OCI-M1 (cell line): Measurements from ENCODE around the gene CHRNB2.
"Not testable (repeated sequence)": the region's sequence is repeated elsewhere in the genome, so short reads cannot be mapped to it uniquely, and the experiment has no call there.

ENCODE experiments used
- DNase-seq: peaks from one replicate; lab custom pipeline; 2025; lab: John Stamatoyannopoulos, UW

Gene CHRNB2

GRCh38 chr1:154567386-154568156 lies at the start of gene CHRNB2:
CHRNB2 (plus strand) TSS chr1:154567778; CDS start chr1:154568045, 267 bp downstream.
- peak; percentile 80 for DNase-seq

- no peak for DNase-seq
Observed at GRCh38 chr1:154519591-154519991, 48.0 kb upstream of the CHRNB2 start.

GRCh38 chr1:154520333-154520732 lies 47.2 kb upstream of the CHRNB2 start:
- peak; percentile 20 for DNase-seq

- DNase-seq = no peak
Observed at GRCh38 chr1:154521695-154522094, 45.9 kb upstream of the CHRNB2 start.

GRCh38 chr1:154524881-154525280 lies 42.7 kb upstream of the CHRNB2 start:
- no peak for DNase-seq

- no peak for DNase-seq
Observed at GRCh38 chr1:154527192-154527591, 40.4 kb upstream of the CHRNB2 start.

GRCh38 chr1:154529308-154529707 lies 38.3 kb upstream of the CHRNB2 start:
- no peak for DNase-seq

- DNase-seq = not testable (repeated sequence)
Observed at GRCh38 chr1:154531950-154532349, 35.6 kb upstream of the CHRNB2 start.

GRCh38 chr1:154533952-154534844 lies 33.4 kb upstream of the CHRNB2 start:
- DNase-seq = peak; percentile 33

- no peak for DNase-seq
Observed at GRCh38 chr1:154536570-154536969, 31.0 kb upstream of the CHRNB2 start.

GRCh38 chr1:154539486-154540483 lies 27.8 kb upstream of the CHRNB2 start:
- DNase-seq = no peak

GRCh38 chr1:154541231-154541630 lies 26.3 kb upstream of the CHRNB2 start:
- no peak for DNase-seq

- peak; percentile 86 for DNase-seq
Observed at GRCh38 chr1:154546264-154547063, 21.1 kb upstream of the CHRNB2 start.

GRCh38 chr1:154547105-154547732 lies 20.4 kb upstream of the CHRNB2 start:
- no peak for DNase-seq

GRCh38 chr1:154548028-154548427 lies 19.6 kb upstream of the CHRNB2 start:
- no peak for DNase-seq

- no peak for DNase-seq
Observed at GRCh38 chr1:154549202-154549770, 18.3 kb upstream of the CHRNB2 start.

- no peak for DNase-seq
Observed at GRCh38 chr1:154550070-154550469, 17.5 kb upstream of the CHRNB2 start.

- DNase-seq = no peak
Observed at GRCh38 chr1:154550657-154551056, 16.9 kb upstream of the CHRNB2 start.

- no peak for DNase-seq
Observed at GRCh38 chr1:154551474-154551873, 16.1 kb upstream of the CHRNB2 start.

- DNase-seq = no peak
Observed at GRCh38 chr1:154552036-154552435, 15.5 kb upstream of the CHRNB2 start.
